HG03354 (cell line): Measurements from ENCODE around the gene FGFR4.

ENCODE experiments used
- ATAC-seq: cut with Tn5 transposase; IDR thresholded peaks from one replicate; pipeline ENCODE4 v1.9.1; 2021; ENCODE audit warnings: mild to moderate bottlenecking; ENCODE audit not compliant: unreplicated experiment, poor library complexity, severe bottlenecking

FGFR4 gene

GRCh38 chr5:177128551-177128981, 41.9 kb downstream of the FGFR4 start:
- no peak for ATAC-seq

GRCh38 chr5:177130211-177131018, 43.7 kb downstream of the FGFR4 start:
- no peak for ATAC-seq

GRCh38 chr5:177131019-177131320, 44.3 kb downstream of the FGFR4 start:
- no peak for ATAC-seq

- no peak for ATAC-seq
These were observed 44.8 kb downstream of the FGFR4 start for GRCh38 chr5:177131352-177132135.

- ATAC-seq = peak; percentile 19
These were observed 45.7 kb downstream of the FGFR4 start for GRCh38 chr5:177132136-177133095.

GRCh38 chr5:177133096-177133852, 46.6 kb downstream of the FGFR4 start, which contains the start of gene NSD1:
NSD1 (plus strand) TSS chr5:177133773; CDS start chr5:177135104, 1,331 bp downstream.
- ATAC-seq = peak; percentile 73

GRCh38 chr5:177133853-177134696, 47.4 kb downstream of the FGFR4 start:
- peak; percentile 34 for ATAC-seq

- no peak for ATAC-seq
These were observed 48.0 kb downstream of the FGFR4 start for GRCh38 chr5:177134697-177135225.

GRCh38 chr5:177140312-177140711, 53.6 kb downstream of the FGFR4 start:
- ATAC-seq = no peak

- no peak for ATAC-seq
These were observed 54.8 kb downstream of the FGFR4 start for GRCh38 chr5:177141496-177141895.

GRCh38 chr5:177142098-177142611, 55.4 kb downstream of the FGFR4 start:
- no peak for ATAC-seq

- no peak for ATAC-seq
These were observed 56.1 kb downstream of the FGFR4 start for GRCh38 chr5:177142778-177143177.

- ATAC-seq = no peak
These were observed 60.4 kb downstream of the FGFR4 start for GRCh38 chr5:177146891-177147638.
